ENCODE results near the gene AMHR2.

GRCh38 chr12:53414756-53415417 lies 8.8 kb upstream of the AMHR2 start:
- TF ChIP-seq CTCF (conservative IDR thresholded peaks at IDR 0.05) (no peak), EZH2 (IDR thresholded peaks at IDR 0.05; ENCODE audit: low read depth) (no peak)

All from PC-9 (cell line).